IgD-negative memory B cell (primary cell): Measurements from ENCODE around the gene NFIC. TPM values are rescaled to one million over a fixed set of nuclear protein-coding genes. Genes with fewer than 3 reads are reported as not detected.
"Not testable (repeated sequence)": the region's sequence is repeated elsewhere in the genome, so short reads cannot be mapped to it uniquely, and the experiment has no call there.

ENCODE experiments used
- H3K27ac Mint-ChIP-seq, 3 donors: one replicate each; pipeline ENCODE4 v1.8.0; 2020 to 2022; ENCODE audit warnings: mild to moderate bottlenecking in 3 of 3, mixed read lengths in 3 of 3, moderate library complexity in 1 of 3
- H3K27me3 Mint-ChIP-seq: one replicate; pipeline ENCODE4 v1.8.0; 2021; ENCODE audit warnings: mixed read lengths
- H3K36me3 Mint-ChIP-seq: one replicate; pipeline ENCODE4 v1.8.0; 2020; ENCODE audit warnings: mild to moderate bottlenecking, mixed read lengths
- H3K4me1 Mint-ChIP-seq, 3 donors: one replicate each; pipeline ENCODE4 v1.8.0; 2020 to 2022; ENCODE audit warnings: mixed read lengths in 3 of 3, mild to moderate bottlenecking in 1 of 3
- H3K4me3 Mint-ChIP-seq, 4 donors: one replicate each; pipeline ENCODE4 v1.8.0; 2020 to 2022; ENCODE audit warnings: mild to moderate bottlenecking in 4 of 4, mixed read lengths in 4 of 4, moderate library complexity in 3 of 4
- H3K9me3 Mint-ChIP-seq, 3 donors: one replicate each; pipeline ENCODE4 v1.8.0; 2020 to 2021; ENCODE audit warnings: mixed read lengths in 3 of 3, mild to moderate bottlenecking in 1 of 3
- polyA plus RNA-seq: library from polyadenylated mRNA; unstranded; fragments of 300-500 nt; fragmentation: Illumina TruSeq; gene quantifications from one replicate; pipeline ENCODE4 v1.2.3, GENCODE V29; 2021

Gene NFIC
- polyA plus RNA-seq, 1 donor from 2014 or later, result 12.8 TPM

- no peak overlapping the region for H3K27ac Mint-ChIP-seq
- H3K4me1 Mint-ChIP-seq, result peaks cover 0 to 9% (median 6%) of the 10 kb centered on the region in 3 donors
- no peak overlapping the region for H3K4me3 Mint-ChIP-seq
Measured at GRCh38 chr19:3386447-3387234, 20.3 kb downstream of the NFIC start.

GRCh38 chr19:3387645-3388589 lies 21.5 kb downstream of the NFIC start:
- Mint-ChIP-seq H3K27ac (no peak overlapping the region), H3K36me3 (peaks cover 6% of the 10 kb centered on the region), H3K4me1 (peaks cover 0 to 5% (median 4%) of the 10 kb centered on the region in 3 donors), H3K9me3 (no peaks in the 10 kb centered on the region), H3K27me3 (no peaks in the 10 kb centered on the region), H3K4me3 (no peak overlapping the region)

More at GRCh38 chr19:3386447-3387234, 20.3 kb downstream of the NFIC start:
- H3K9me3 Mint-ChIP-seq, result no peaks in the 10 kb centered on the region
- H3K36me3 Mint-ChIP-seq, result peaks cover 9% of the 10 kb centered on the region
- no peaks in the 10 kb centered on the region for H3K27me3 Mint-ChIP-seq

- Mint-ChIP-seq H3K9me3 (no peaks in the 10 kb centered on the region), H3K27ac (no peak overlapping the region), H3K4me3 (no peak overlapping the region), H3K36me3 (peaks cover 6% of the 10 kb centered on the region), H3K4me1 (peaks cover 0 to 2% (median 0%) of the 10 kb centered on the region in 3 donors), H3K27me3 (no peaks in the 10 kb centered on the region)
Measured at GRCh38 chr19:3389446-3389778, 23.0 kb downstream of the NFIC start.

GRCh38 chr19:3389876-3390371 lies 23.5 kb downstream of the NFIC start:
- peaks cover 6% of the 10 kb centered on the region for H3K36me3 Mint-ChIP-seq
- no peaks in the 10 kb centered on the region for H3K9me3 Mint-ChIP-seq
- peaks cover 0 to 2% (median 0%) of the 10 kb centered on the region in 3 donors for H3K4me1 Mint-ChIP-seq
- no peak overlapping the region for H3K4me3 Mint-ChIP-seq
- no peaks in the 10 kb centered on the region for H3K27me3 Mint-ChIP-seq
- H3K27ac Mint-ChIP-seq, result no peak overlapping the region

GRCh38 chr19:3391911-3392310 lies 25.5 kb downstream of the NFIC start:
- H3K36me3 Mint-ChIP-seq, H3K4me3 Mint-ChIP-seq, H3K4me1 Mint-ChIP-seq, H3K27ac Mint-ChIP-seq, H3K27me3 Mint-ChIP-seq, H3K9me3 Mint-ChIP-seq: not testable (repeated sequence)

GRCh38 chr19:3392480-3392879 lies 26.1 kb downstream of the NFIC start:
- H3K9me3 Mint-ChIP-seq, result no peaks in the 10 kb centered on the region
- no peak overlapping the region for H3K4me3 Mint-ChIP-seq
- no peaks in the 10 kb centered on the region for H3K27me3 Mint-ChIP-seq
- no peak overlapping the region for H3K27ac Mint-ChIP-seq
- H3K36me3 Mint-ChIP-seq, result peaks cover 6% of the 10 kb centered on the region
- peaks cover 0 to 4% (median 0%) of the 10 kb centered on the region in 3 donors for H3K4me1 Mint-ChIP-seq

GRCh38 chr19:3396881-3397265 lies 30.5 kb downstream of the NFIC start:
- Mint-ChIP-seq H3K4me1 (peaks cover 0 to 1% (median 0%) of the 10 kb centered on the region in 3 donors), H3K36me3 (no peaks in the 10 kb centered on the region), H3K9me3 (no peaks in the 10 kb centered on the region), H3K4me3 (no peak overlapping the region), H3K27me3 (no peaks in the 10 kb centered on the region), H3K27ac (no peak overlapping the region)

- H3K27ac Mint-ChIP-seq, result no peak overlapping the region
- peaks cover 0 to 4% (median 0%) of the 10 kb centered on the region in 3 donors for H3K4me1 Mint-ChIP-seq
- no peak overlapping the region for H3K4me3 Mint-ChIP-seq
- peaks cover 0 to 2% (median 0%) of the 10 kb centered on the region in 3 donors for H3K9me3 Mint-ChIP-seq
- peaks cover 2% of the 10 kb centered on the region for H3K36me3 Mint-ChIP-seq
- peaks cover 2% of the 10 kb centered on the region for H3K27me3 Mint-ChIP-seq
Measured at GRCh38 chr19:3397266-3398022, 31.1 kb downstream of the NFIC start.

- Mint-ChIP-seq H3K4me3 (no peak overlapping the region), H3K9me3 (peaks cover 0 to 3% (median 0%) of the 10 kb centered on the region in 3 donors), H3K4me1 (peaks cover 0 to 4% (median 0%) of the 10 kb centered on the region in 3 donors), H3K27ac (no peak overlapping the region), H3K27me3 (peaks cover 2% of the 10 kb centered on the region), H3K36me3 (peaks cover 2% of the 10 kb centered on the region)
Measured at GRCh38 chr19:3398114-3398899, 31.9 kb downstream of the NFIC start.

- Mint-ChIP-seq H3K9me3 (peaks cover 0 to 3% (median 0%) of the 10 kb centered on the region in 3 donors), H3K36me3 (peaks cover 2% of the 10 kb centered on the region), H3K27me3 (peaks cover 2% of the 10 kb centered on the region), H3K4me3 (no peak overlapping the region), H3K4me1 (peaks cover 0 to 4% (median 0%) of the 10 kb centered on the region in 3 donors), H3K27ac (no peak overlapping the region)
Measured at GRCh38 chr19:3398900-3399278, 32.5 kb downstream of the NFIC start.

GRCh38 chr19:3399311-3399710 lies 32.9 kb downstream of the NFIC start:
- H3K36me3 Mint-ChIP-seq, H3K27ac Mint-ChIP-seq, H3K4me3 Mint-ChIP-seq, H3K9me3 Mint-ChIP-seq, H3K4me1 Mint-ChIP-seq, H3K27me3 Mint-ChIP-seq: not testable (repeated sequence)

GRCh38 chr19:3401004-3401768 lies 34.8 kb downstream of the NFIC start:
- Mint-ChIP-seq H3K27ac (peak overlapping the region in 1 of 3 donors; percentile 19), H3K27me3 (peaks cover 2% of the 10 kb centered on the region), H3K4me3 (no peak overlapping the region), H3K4me1 (peaks cover 0 to 4% (median 1%) of the 10 kb centered on the region in 3 donors), H3K9me3 (peaks cover 0 to 3% (median 0%) of the 10 kb centered on the region in 3 donors), H3K36me3 (peaks cover 2% of the 10 kb centered on the region)

- peaks cover 2% of the 10 kb centered on the region for H3K27me3 Mint-ChIP-seq
- no peak overlapping the region for H3K27ac Mint-ChIP-seq
- peak overlapping the region in 1 of 4 donors; percentile 23 for H3K4me3 Mint-ChIP-seq
- peaks cover 0 to 3% (median 0%) of the 10 kb centered on the region in 3 donors for H3K9me3 Mint-ChIP-seq
- peaks cover 0 to 3% (median 2%) of the 10 kb centered on the region in 3 donors for H3K4me1 Mint-ChIP-seq
- H3K36me3 Mint-ChIP-seq, result peaks cover 4% of the 10 kb centered on the region
Measured at GRCh38 chr19:3402631-3403443, 36.5 kb downstream of the NFIC start.
